Measurements from ENCODE around the gene SLC66A3.

Gene SLC66A3

DNA sequence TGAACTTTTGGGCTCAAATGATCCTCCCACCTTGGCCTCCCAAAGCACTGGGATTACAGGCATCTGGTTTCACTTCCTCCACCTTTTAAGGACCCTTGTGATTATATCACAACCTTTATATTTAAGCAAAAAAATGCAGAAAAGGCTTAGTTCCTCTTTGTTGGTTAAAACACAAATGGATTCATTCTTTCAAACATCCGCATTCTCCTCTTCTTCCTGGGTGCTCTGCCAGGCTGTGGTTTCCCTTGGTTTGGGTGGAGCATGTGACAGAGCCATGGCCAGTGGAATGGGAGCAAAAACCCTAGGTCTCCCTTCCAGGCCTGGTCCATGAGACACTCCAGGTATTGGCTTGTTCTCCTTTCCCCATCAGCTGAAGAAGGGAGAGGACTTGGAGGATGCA is 9.9 kb upstream of the SLC66A3 start:
- no peak for TF ChIP-seq ZNF391 (tag by site-specific recombination; IDR thresholded peaks at IDR 0.05; ENCODE audit: borderline replicate concordance, low read depth)
- TF ChIP-seq ZNF585B (tag by site-specific recombination; IDR thresholded peaks at IDR 0.05) = no peak
- TF ChIP-seq ZNF792 (tag by site-specific recombination; IDR thresholded peaks at IDR 0.05) = no peak
- TF ChIP-seq, protein P1, sequence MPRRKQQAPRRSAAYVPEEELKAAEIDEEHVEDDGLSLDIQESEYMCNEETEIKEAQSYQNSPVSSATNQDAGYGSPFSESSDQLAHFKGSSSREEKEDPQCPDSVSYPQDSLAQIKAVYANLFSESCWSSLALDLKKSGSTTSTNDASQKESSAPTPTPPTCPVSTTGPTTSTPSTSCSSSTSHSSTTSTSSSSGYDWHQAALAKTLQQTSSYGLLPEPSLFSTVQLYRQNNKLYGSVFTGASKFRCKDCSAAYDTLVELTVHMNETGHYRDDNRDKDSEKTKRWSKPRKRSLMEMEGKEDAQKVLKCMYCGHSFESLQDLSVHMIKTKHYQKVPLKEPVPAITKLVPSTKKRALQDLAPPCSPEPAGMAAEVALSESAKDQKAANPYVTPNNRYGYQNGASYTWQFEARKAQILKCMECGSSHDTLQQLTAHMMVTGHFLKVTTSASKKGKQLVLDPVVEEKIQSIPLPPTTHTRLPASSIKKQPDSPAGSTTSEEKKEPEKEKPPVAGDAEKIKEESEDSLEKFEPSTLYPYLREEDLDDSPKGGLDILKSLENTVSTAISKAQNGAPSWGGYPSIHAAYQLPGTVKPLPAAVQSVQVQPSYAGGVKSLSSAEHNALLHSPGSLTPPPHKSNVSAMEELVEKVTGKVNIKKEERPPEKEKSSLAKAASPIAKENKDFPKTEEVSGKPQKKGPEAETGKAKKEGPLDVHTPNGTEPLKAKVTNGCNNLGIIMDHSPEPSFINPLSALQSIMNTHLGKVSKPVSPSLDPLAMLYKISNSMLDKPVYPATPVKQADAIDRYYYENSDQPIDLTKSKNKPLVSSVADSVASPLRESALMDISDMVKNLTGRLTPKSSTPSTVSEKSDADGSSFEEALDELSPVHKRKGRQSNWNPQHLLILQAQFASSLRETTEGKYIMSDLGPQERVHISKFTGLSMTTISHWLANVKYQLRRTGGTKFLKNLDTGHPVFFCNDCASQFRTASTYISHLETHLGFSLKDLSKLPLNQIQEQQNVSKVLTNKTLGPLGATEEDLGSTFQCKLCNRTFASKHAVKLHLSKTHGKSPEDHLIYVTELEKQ (tag by site-specific recombination; IDR thresholded peaks at IDR 0.05; ENCODE audit: borderline replicate concordance) = no peak
- no peak for TF ChIP-seq KLF9 (tag by site-specific recombination; IDR thresholded peaks at IDR 0.05; ENCODE audit: low read depth)
- no peaks in the 10 kb centered on the region for H3K36me3 ChIP-seq (ENCODE audit: control insufficient read depth in 2 of 2, insufficient read depth in 1 of 2, low read length in 2 of 2)
- ChIA-PET CTCF (interaction anchor here (1.2 to 4.9 kb wide), 3 partner anchors 14 to 266 kb away, joined by 3 to 51 read pairs (median 3); a partner anchor contains a TSS), POLR2A (no interaction called here)
- no peaks in the 10 kb centered on the region for H3K9me3 ChIP-seq (ENCODE audit: control insufficient read depth, insufficient read depth, low read depth, low read length)
- no peak overlapping the region for H3K4me3 ChIP-seq (ENCODE audit: low read depth, low read length)
- no peaks in the 10 kb centered on the region for H3K4me1 ChIP-seq (ENCODE audit: control insufficient read depth, insufficient read depth, low read length)
- no peak overlapping the region for H3K27ac ChIP-seq (ENCODE audit: extremely low read depth, low read depth, low read length)

DNA sequence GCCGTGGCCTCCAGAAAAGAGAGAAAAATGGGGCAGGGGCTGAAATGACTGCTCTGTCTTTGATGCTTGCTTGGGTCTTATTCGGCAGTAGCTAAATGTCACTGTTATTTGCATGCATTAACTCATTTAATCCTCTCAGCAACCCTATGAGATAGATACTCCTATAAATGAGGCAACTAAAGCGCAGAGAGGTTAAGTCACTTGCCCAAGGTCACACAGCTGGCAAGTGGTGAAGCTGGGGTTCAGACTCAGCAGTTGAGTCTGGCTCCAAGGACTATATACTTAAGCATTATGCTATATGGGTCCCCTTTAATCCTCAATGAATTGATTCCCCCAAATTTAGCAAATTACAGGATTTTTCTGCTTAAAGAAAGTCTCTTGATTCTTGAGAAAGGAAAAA is 9.2 kb upstream of the SLC66A3 start:
- Histone ChIP-seq H3K27ac (ENCODE audit: extremely low read depth, low read depth, low read length) (no peak overlapping the region), H3K4me3 (ENCODE audit: low read depth, low read length) (no peak overlapping the region), H3K4me1 (ENCODE audit: control insufficient read depth, insufficient read depth, low read length) (no peaks in the 10 kb centered on the region), H3K9me3 (ENCODE audit: control insufficient read depth, insufficient read depth, low read depth, low read length) (no peaks in the 10 kb centered on the region), H3K36me3 (ENCODE audit: control insufficient read depth in 2 of 2, insufficient read depth in 1 of 2, low read length in 2 of 2) (no peaks in the 10 kb centered on the region)
- CTCF ChIA-PET = interaction anchor here (4.9 kb wide), 1 partner anchor 14 kb away, joined by 51 read pairs; a partner anchor contains a TSS
- TF ChIP-seq ZNF302 (tag by site-specific recombination; IDR thresholded peaks at IDR 0.05; ENCODE audit: low read depth) (no peak), ZNF544 (tag by site-specific recombination; IDR thresholded peaks at IDR 0.05) (no peak), GFI1B (tag by site-specific recombination; IDR thresholded peaks at IDR 0.05) (no peak), ZNF140 (tag by site-specific recombination; IDR thresholded peaks at IDR 0.05) (no peak), TRIM28 (IDR thresholded peaks at IDR 0.05; ENCODE audit: borderline replicate concordance, low read length) (no peak), ZNF223 (tag by site-specific recombination; IDR thresholded peaks at IDR 0.05) (no peak), ZNF24 (tag by site-specific recombination; IDR thresholded peaks at IDR 0.05) (no peak), ZNF660 (tag by site-specific recombination; IDR thresholded peaks at IDR 0.05) (no peak), ZNF658 (tag by site-specific recombination; IDR thresholded peaks at IDR 0.05) (no peak), SETDB1 (IDR thresholded peaks at IDR 0.05; ENCODE audit: insufficient read length, low read length) (no peak)
- TF ChIP-seq, protein P2, sequence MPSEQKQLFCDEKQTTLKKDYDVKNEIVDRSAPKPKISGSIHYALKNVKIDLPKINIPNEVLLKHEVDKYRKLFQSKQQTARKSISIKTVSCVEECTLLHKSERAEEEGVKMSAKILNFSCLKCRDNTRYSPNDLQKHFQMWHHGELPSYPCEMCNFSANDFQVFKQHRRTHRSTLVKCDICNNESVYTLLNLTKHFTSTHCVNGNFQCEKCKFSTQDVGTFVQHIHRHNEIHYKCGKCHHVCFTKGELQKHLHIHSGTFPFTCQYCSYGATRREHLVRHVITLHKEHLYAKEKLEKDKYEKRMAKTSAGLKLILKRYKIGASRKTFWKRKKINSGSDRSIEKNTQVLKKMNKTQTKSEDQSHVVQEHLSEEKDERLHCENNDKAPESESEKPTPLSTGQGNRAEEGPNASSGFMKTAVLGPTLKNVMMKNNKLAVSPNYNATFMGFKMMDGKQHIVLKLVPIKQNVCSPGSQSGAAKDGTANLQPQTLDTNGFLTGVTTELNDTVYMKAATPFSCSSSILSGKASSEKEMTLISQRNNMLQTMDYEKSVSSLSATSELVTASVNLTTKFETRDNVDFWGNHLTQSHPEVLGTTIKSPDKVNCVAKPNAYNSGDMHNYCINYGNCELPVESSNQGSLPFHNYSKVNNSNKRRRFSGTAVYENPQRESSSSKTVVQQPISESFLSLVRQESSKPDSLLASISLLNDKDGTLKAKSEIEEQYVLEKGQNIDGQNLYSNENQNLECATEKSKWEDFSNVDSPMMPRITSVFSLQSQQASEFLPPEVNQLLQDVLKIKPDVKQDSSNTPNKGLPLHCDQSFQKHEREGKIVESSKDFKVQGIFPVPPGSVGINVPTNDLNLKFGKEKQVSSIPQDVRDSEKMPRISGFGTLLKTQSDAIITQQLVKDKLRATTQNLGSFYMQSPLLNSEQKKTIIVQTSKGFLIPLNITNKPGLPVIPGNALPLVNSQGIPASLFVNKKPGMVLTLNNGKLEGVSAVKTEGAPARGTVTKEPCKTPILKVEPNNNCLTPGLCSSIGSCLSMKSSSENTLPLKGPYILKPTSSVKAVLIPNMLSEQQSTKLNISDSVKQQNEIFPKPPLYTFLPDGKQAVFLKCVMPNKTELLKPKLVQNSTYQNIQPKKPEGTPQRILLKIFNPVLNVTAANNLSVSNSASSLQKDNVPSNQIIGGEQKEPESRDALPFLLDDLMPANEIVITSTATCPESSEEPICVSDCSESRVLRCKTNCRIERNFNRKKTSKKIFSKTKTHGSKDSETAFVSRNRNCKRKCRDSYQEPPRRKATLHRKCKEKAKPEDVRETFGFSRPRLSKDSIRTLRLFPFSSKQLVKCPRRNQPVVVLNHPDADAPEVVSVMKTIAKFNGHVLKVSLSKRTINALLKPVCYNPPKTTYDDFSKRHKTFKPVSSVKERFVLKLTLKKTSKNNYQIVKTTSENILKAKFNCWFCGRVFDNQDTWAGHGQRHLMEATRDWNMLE (tag by site-specific recombination; conservative IDR thresholded peaks at IDR 0.05; ENCODE audit: low read depth) = no peak
- TF ChIP-seq, protein P3, sequence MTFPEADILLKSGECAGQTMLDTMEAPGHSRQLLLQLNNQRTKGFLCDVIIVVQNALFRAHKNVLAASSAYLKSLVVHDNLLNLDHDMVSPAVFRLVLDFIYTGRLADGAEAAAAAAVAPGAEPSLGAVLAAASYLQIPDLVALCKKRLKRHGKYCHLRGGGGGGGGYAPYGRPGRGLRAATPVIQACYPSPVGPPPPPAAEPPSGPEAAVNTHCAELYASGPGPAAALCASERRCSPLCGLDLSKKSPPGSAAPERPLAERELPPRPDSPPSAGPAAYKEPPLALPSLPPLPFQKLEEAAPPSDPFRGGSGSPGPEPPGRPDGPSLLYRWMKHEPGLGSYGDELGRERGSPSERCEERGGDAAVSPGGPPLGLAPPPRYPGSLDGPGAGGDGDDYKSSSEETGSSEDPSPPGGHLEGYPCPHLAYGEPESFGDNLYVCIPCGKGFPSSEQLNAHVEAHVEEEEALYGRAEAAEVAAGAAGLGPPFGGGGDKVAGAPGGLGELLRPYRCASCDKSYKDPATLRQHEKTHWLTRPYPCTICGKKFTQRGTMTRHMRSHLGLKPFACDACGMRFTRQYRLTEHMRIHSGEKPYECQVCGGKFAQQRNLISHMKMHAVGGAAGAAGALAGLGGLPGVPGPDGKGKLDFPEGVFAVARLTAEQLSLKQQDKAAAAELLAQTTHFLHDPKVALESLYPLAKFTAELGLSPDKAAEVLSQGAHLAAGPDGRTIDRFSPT (tag by site-specific recombination; IDR thresholded peaks at IDR 0.05) = no peak
- TF ChIP-seq, protein P4, sequence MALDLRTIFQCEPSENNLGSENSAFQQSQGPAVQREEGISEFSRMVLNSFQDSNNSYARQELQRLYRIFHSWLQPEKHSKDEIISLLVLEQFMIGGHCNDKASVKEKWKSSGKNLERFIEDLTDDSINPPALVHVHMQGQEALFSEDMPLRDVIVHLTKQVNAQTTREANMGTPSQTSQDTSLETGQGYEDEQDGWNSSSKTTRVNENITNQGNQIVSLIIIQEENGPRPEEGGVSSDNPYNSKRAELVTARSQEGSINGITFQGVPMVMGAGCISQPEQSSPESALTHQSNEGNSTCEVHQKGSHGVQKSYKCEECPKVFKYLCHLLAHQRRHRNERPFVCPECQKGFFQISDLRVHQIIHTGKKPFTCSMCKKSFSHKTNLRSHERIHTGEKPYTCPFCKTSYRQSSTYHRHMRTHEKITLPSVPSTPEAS (tag by site-specific recombination; IDR thresholded peaks at IDR 0.05) = no peak
- TF ChIP-seq, protein P5, sequence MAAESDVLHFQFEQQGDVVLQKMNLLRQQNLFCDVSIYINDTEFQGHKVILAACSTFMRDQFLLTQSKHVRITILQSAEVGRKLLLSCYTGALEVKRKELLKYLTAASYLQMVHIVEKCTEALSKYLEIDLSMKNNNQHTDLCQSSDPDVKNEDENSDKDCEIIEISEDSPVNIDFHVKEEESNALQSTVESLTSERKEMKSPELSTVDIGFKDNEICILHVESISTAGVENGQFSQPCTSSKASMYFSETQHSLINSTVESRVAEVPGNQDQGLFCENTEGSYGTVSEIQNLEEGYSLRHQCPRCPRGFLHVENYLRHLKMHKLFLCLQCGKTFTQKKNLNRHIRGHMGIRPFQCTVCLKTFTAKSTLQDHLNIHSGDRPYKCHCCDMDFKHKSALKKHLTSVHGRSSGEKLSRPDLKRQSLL (tag by site-specific recombination; IDR thresholded peaks at IDR 0.05) = no peak
- TF ChIP-seq, protein P6, sequence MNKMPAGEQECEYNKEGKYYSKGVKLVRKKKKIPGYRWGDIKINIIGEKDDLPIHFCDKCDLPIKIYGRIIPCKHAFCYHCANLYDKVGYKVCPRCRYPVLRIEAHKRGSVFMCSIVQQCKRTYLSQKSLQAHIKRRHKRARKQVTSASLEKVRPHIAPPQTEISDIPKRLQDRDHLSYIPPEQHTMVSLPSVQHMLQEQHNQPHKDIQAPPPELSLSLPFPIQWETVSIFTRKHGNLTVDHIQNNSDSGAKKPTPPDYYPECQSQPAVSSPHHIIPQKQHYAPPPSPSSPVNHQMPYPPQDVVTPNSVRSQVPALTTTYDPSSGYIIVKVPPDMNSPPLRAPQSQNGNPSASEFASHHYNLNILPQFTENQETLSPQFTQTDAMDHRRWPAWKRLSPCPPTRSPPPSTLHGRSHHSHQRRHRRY (tag by site-specific recombination; IDR thresholded peaks at IDR 0.05) = no peak
- POLR2A ChIA-PET = no interaction called here
